Neural progenitor cell (in vitro differentiated cells): Measurements from ENCODE around the gene GDF11. TPM values are rescaled to one million over a fixed set of nuclear protein-coding genes. Genes with fewer than 3 reads are reported as not detected.
A peak's percentile ranks its signal among the peaks of the same experiment; 100 is the strongest.

ENCODE experiments used
- DNase-seq: peaks from one replicate; pipeline ENCODE4 v3.0.0-alpha.2; 2016; ENCODE audit warnings: low spot score
- H2AFZ ChIP-seq: fragments of 200-600 bp; sonication (generic); replicated peaks from 2 replicates; pipeline ENCODE4 v1.6.1; 2016; ENCODE audit warnings: antibody characterized with exemption
- H3F3A ChIP-seq: fragments of 200-600 bp; sonication (generic); 2 replicates; pipeline ENCODE4 v1.6.1; 2016; ENCODE audit warnings: antibody characterized with exemption, low read depth
- H3K27ac ChIP-seq: fragments of 200-600 bp; sonication (generic); 2 replicates; pipeline ENCODE4 v1.5.1; 2016; ENCODE audit warnings: mild to moderate bottlenecking
- H3K27me3 ChIP-seq: fragments of 200-600 bp; sonication (generic); 2 replicates; pipeline ENCODE4 v1.6.1; 2016; ENCODE audit warnings: mild to moderate bottlenecking, moderate library complexity
- H3K36me3 ChIP-seq: fragments of 200-600 bp; sonication (generic); 2 replicates; pipeline ENCODE4 v1.5.1; 2016
- H3K4me1 ChIP-seq: fragments of 200-600 bp; sonication (generic); 2 replicates; pipeline ENCODE4 v1.6.1; 2016; ENCODE audit warnings: mixed run types
- H3K4me2 ChIP-seq: fragments of 200-600 bp; sonication (generic); 2 replicates; pipeline ENCODE4 v1.6.1; 2016
- H3K4me3 ChIP-seq: fragments of 200-600 bp; sonication (generic); 2 replicates; pipeline ENCODE4 v1.5.1; 2016
- H3K79me2 ChIP-seq: fragments of 200-600 bp; sonication (generic); 2 replicates; pipeline ENCODE4 v1.6.1; 2016; ENCODE audit warnings: low read depth
- H3K9ac ChIP-seq: fragments of 200-600 bp; sonication (generic); 2 replicates; pipeline ENCODE4 v1.6.1; 2016
- H3K9me3 ChIP-seq: fragments of 200-600 bp; sonication (generic); 2 replicates; pipeline ENCODE4 v1.5.1; 2016; ENCODE audit warnings: low read depth
- H4K20me1 ChIP-seq: fragments of 200-600 bp; sonication (generic); 2 replicates; pipeline ENCODE4 v1.6.1; 2016; ENCODE audit warnings: low read depth
- H3K27ac Mint-ChIP-seq: 3 replicates; pipeline ENCODE4 v1.8.0; 2021; ENCODE audit warnings: mixed read lengths
- H3K27me3 Mint-ChIP-seq: 2 replicates; pipeline ENCODE4 v1.8.0; 2022; ENCODE audit warnings: low read depth, mild to moderate bottlenecking, inconsistent platforms, moderate library complexity, mixed read lengths; ENCODE audit not compliant: insufficient read depth
- H3K36me3 Mint-ChIP-seq: 3 replicates; pipeline ENCODE4 v1.8.0; 2021; ENCODE audit warnings: mixed read lengths
- H3K4me1 Mint-ChIP-seq: 3 replicates; pipeline ENCODE4 v1.8.0; 2021; ENCODE audit warnings: mixed read lengths
- H3K4me3 Mint-ChIP-seq: 3 replicates; pipeline ENCODE4 v1.8.0; 2021; ENCODE audit warnings: mild to moderate bottlenecking, moderate library complexity, mixed read lengths
- H3K9me3 Mint-ChIP-seq: 3 replicates; pipeline ENCODE4 v1.8.0; 2020; ENCODE audit warnings: mixed read lengths
- CTCF ChIP-seq: fragments of 200-600 bp; sonication (generic); IDR thresholded peaks from 2 replicates; pipeline ENCODE4 v1.5.1; 2017; ENCODE audit warnings: antibody characterized with exemption, mild to moderate bottlenecking
- EZH2 ChIP-seq: fragments of 200-600 bp; sonication (generic); IDR thresholded peaks from 2 replicates; pipeline ENCODE4 v1.6.1; 2017; ENCODE audit warnings: antibody characterized with exemption, mild to moderate bottlenecking, moderate library complexity
- EZH2phosphoT487 ChIP-seq: fragments of 200-600 bp; sonication (generic); IDR thresholded peaks from 2 replicates; pipeline ENCODE4 v1.6.1; 2017; ENCODE audit warnings: antibody characterized with exemption
- total RNA-seq: library from RNA; depleted of rRNA; stranded (reverse); fragments of >200 nt; gene quantifications from 2 replicates; pipeline ENCODE4 v1.2.3, GENCODE V29; 2015; ENCODE audit warnings: low replicate concordance

Gene GDF11
- total RNA-seq, 1 donor from 2014 or later: 9.1 TPM

GRCh38 chr12:55736076-55736475, 6.8 kb upstream of the GDF11 start:
- peaks cover 5% of the 10 kb centered on the region for H3K27me3 Mint-ChIP-seq
- Histone ChIP-seq H3F3A (peaks cover 24% of the 10 kb centered on the region), H3K9me3 (no peaks in the 10 kb centered on the region), H2AFZ (no peak overlapping the region), H3K4me2 (no peak overlapping the region), H3K4me1 (peaks cover 9% of the 10 kb centered on the region), H3K27ac (no peak overlapping the region), H3K27me3 (no peaks in the 10 kb centered on the region), H3K4me3 (no peak overlapping the region), H3K9ac (no peak overlapping the region), H3K36me3 (no peaks in the 10 kb centered on the region), H3K79me2 (no peaks in the 10 kb centered on the region), H4K20me1 (no peaks in the 10 kb centered on the region)
- H3K9me3 Mint-ChIP-seq: no peaks in the 10 kb centered on the region
- peaks cover 21% of the 10 kb centered on the region for H3K4me1 Mint-ChIP-seq
- H3K4me3 Mint-ChIP-seq: peak overlapping the region; percentile 74
- no peaks in the 10 kb centered on the region for H3K36me3 Mint-ChIP-seq
- no peak for TF ChIP-seq EZH2
- TF ChIP-seq EZH2phosphoT487: no peak
- TF ChIP-seq CTCF: no peak
- H3K27ac Mint-ChIP-seq: no peak overlapping the region
- no peak for DNase-seq

GRCh38 chr12:55736780-55737580, 5.9 kb upstream of the GDF11 start:
- no peaks in the 10 kb centered on the region for H3K36me3 Mint-ChIP-seq
- Histone ChIP-seq H3K4me3 (peak overlapping the region; percentile 67), H3K79me2 (peaks cover 5% of the 10 kb centered on the region), H2AFZ (no peak overlapping the region), H3K27ac (no peak overlapping the region), H3F3A (peaks cover 27% of the 10 kb centered on the region), H3K36me3 (no peaks in the 10 kb centered on the region), H3K4me2 (peak overlapping the region; percentile 94), H3K27me3 (no peaks in the 10 kb centered on the region), H3K9ac (no peak overlapping the region), H3K9me3 (no peaks in the 10 kb centered on the region), H3K4me1 (peaks cover 13% of the 10 kb centered on the region), H4K20me1 (no peaks in the 10 kb centered on the region)
- H3K4me3 Mint-ChIP-seq: peak overlapping the region; percentile 85
- H3K27me3 Mint-ChIP-seq: peaks cover 5% of the 10 kb centered on the region
- H3K4me1 Mint-ChIP-seq: peaks cover 25% of the 10 kb centered on the region
- H3K9me3 Mint-ChIP-seq: no peaks in the 10 kb centered on the region
- peak overlapping the region; percentile 97 for H3K27ac Mint-ChIP-seq
- DNase-seq: peak; percentile 81
- peak; percentile 89 for TF ChIP-seq CTCF
- TF ChIP-seq EZH2: no peak

- peaks cover 7% of the 10 kb centered on the region for H3K79me2 ChIP-seq
- H4K20me1 ChIP-seq: no peaks in the 10 kb centered on the region
- H3K36me3 ChIP-seq: no peaks in the 10 kb centered on the region
- Mint-ChIP-seq H3K4me3 (peak overlapping the region; percentile 85), H3K27ac (peak overlapping the region; percentile 97), H3K9me3 (no peaks in the 10 kb centered on the region), H3K36me3 (no peaks in the 10 kb centered on the region), H3K4me1 (peaks cover 30% of the 10 kb centered on the region), H3K27me3 (peaks cover 5% of the 10 kb centered on the region)
- peak overlapping the region; percentile 85 for H3K27ac ChIP-seq
- H3F3A ChIP-seq: peaks cover 30% of the 10 kb centered on the region
- H3K4me1 ChIP-seq: peaks cover 16% of the 10 kb centered on the region
- H3K27me3 ChIP-seq: no peaks in the 10 kb centered on the region
- TF ChIP-seq EZH2phosphoT487 (no peak), EZH2 (no peak), CTCF (no peak)
- H2AFZ ChIP-seq: peak overlapping the region; percentile 81
- no peaks in the 10 kb centered on the region for H3K9me3 ChIP-seq
- H3K4me3 ChIP-seq: peak overlapping the region; percentile 67
- H3K9ac ChIP-seq: no peak overlapping the region
- peak overlapping the region; percentile 94 for H3K4me2 ChIP-seq
- DNase-seq: peak; percentile 74
Observed at GRCh38 chr12:55737581-55738122, 5.3 kb upstream of the GDF11 start.
